ENCODE measurements around the gene VAMP8.
"Not testable (repeated sequence)": the region's sequence is repeated elsewhere in the genome, so short reads cannot be mapped to it uniquely, and the experiment has no call there.

GRCh38 chr2:85617723-85618122, 40.3 kb downstream of the VAMP8 start:
- not testable (repeated sequence) for TF ChIP-seq CTCF (IDR thresholded peaks at IDR 0.05; ENCODE audit: insufficient read depth, low read length, poor library complexity, severe bottlenecking); EZH2phosphoT487 (conservative IDR thresholded peaks at IDR 0.05; ENCODE audit: low read length)
